ENCODE measurements around the gene ZBTB8OS.

DNA sequence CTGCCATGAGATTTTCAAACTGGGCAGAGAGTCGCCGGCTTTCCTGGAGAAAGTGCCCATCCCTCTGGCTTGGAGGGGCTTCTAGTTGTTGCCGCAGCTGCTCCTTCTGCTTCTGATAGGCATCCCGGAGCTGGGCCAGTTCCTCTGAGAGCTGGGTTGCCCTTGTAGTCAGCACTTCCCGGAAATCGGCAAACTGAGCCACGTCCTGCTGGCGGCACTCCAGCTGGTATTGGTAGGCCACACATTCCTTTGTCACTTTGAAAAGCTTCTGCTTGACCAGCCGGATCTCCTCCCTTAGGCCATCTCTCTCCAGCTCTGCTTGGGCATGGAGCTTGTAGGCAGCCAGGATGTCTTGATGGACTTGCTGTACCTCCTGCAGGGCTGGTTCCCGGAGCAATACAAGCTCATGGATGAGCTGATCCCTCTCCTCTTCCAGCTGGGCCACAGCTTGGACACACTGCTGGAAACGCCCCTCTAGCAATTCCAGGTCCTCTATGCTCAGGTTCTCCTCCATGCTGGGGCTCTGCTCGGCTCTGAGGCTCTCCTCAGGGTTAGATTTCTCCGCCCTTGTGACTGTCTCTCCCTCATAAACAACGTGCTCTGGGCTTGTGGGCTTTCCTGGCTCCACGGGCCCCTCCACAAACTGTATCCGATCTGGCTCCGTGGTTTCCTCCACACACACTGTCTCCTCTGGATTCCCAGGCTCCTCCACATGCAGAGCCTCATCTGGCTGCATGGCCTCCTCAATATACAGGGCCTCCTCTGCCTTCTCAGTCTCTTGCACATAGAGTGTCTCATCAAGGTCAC lies 45.0 kb upstream of the ZBTB8OS start:
- TF ChIP-seq CEBPB (IDR thresholded peaks at IDR 0.05; ENCODE audit: low read depth) = no peak
- TF ChIP-seq, protein P1, sequence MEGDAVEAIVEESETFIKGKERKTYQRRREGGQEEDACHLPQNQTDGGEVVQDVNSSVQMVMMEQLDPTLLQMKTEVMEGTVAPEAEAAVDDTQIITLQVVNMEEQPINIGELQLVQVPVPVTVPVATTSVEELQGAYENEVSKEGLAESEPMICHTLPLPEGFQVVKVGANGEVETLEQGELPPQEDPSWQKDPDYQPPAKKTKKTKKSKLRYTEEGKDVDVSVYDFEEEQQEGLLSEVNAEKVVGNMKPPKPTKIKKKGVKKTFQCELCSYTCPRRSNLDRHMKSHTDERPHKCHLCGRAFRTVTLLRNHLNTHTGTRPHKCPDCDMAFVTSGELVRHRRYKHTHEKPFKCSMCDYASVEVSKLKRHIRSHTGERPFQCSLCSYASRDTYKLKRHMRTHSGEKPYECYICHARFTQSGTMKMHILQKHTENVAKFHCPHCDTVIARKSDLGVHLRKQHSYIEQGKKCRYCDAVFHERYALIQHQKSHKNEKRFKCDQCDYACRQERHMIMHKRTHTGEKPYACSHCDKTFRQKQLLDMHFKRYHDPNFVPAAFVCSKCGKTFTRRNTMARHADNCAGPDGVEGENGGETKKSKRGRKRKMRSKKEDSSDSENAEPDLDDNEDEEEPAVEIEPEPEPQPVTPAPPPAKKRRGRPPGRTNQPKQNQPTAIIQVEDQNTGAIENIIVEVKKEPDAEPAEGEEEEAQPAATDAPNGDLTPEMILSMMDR (IDR thresholded peaks at IDR 0.05 in 2 of 3, conservative IDR thresholded peaks at IDR 0.05 in 1 of 3; ENCODE audit: borderline replicate concordance in 1 of 3, insufficient read depth in 1 of 3, low read depth in 2 of 3, low read length in 2 of 3) = no peak
- TF ChIP-seq EZH2phosphoT487 (IDR thresholded peaks at IDR 0.05; ENCODE audit: borderline replicate concordance) = no peak
- no peak for TF ChIP-seq POLR2AphosphoS5 (IDR thresholded peaks at IDR 0.05; ENCODE audit: low read depth, low read length)
- no peak for TF ChIP-seq JUND (IDR thresholded peaks at IDR 0.05)
- no peak for TF ChIP-seq POLR2A (IDR thresholded peaks at IDR 0.05; ENCODE audit: borderline replicate concordance, extremely low read depth, insufficient read depth, insufficient read length)
- TF ChIP-seq, protein P2, sequence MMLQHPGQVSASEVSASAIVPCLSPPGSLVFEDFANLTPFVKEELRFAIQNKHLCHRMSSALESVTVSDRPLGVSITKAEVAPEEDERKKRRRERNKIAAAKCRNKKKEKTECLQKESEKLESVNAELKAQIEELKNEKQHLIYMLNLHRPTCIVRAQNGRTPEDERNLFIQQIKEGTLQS (IDR thresholded peaks at IDR 0.05) = no peak
- no peak for TF ChIP-seq EZH2 (IDR thresholded peaks at IDR 0.05)

Data from HCT116 (cell line).